ENCODE data around the gene CTNNBL1.

The CTNNBL1 gene

DNA sequence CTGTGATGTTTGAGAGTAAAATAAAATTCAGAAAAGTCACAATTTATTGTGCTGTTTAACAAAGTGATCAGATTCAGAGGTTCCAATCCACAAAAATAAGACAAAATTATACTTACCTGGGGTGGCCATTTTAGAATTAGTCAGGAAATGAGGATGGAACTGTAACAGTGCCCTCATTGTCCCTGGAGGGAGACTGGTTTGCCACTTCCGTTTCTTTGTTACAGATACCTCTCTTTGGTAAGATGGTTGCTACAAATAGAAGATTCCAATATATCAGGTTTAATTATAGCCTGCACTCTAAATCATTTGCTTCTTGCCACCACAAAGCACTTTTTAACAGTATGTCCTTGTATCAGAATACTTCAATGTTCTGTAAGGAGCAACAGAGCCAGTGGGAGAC, 95.6 kb downstream of the CTNNBL1 start:
- DNase-seq: no peak

DNA sequence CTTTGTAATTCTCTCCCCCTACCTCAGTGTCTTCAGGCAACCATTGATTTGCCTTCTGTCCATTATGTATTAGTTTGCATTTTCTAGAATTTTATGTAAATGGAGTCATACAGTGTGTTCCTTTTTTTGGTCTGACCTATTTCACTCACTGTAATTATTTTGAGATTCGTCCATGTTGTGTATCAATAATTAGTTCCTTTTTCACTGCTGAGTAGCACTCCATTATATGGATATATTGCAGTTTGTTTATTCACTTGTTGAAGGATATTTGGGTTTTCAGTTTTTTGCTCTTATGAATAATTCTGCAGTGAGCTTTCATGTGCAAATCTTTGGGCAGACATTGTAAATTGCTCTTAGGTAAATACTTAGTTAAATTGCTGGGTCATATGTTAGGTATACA, 97.1 kb downstream of the CTNNBL1 start:
- DNase-seq: no peak

GRCh38 chr20:37796121-37796520, 102.3 kb downstream of the CTNNBL1 start:
- DNase-seq: no peak

DNA sequence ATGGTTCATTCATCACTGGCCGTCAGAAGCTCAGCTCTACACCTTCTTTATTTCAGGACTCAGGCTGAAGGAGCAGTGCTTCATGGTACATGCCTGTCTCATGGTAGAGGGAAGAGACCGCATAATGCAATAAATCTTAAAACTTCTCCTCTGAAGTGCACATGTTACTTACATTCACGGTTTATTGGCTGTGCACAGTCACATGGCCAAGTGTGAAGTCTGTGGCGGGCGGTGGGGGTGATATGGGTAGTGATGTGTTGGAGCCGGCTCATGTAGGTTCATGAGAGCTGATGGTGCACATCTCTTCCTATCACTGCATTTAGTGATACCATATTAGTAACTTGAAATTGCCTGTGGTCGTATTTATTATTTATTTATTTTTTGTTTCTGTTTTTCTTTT, 102.9 kb downstream of the CTNNBL1 start:
- no peak for DNase-seq

- no peak for DNase-seq
Observed at GRCh38 chr20:37797669-37798175, 103.9 kb downstream of the CTNNBL1 start.

DNA sequence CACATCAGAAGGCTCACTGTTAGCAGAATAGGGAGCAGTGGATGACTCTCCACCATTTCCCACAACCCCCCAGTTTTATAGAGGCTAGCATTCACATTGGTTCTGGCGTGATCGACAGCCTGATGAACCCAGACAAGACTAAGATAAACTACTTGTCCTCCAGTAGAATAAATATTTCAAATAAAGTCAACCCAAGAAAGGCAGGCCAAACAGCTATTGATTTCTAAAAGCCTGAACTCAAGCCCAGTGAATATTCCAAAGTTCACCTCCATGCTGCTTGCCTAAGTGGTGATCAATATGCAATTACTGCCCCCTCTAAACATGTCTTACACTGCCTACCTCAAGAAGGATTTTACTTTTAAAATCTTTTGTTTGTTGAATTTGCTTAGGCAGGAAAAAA, 104.5 kb downstream of the CTNNBL1 start:
- no peak for DNase-seq

- DNase-seq: no peak
Observed at GRCh38 chr20:37800618-37801017, 106.8 kb downstream of the CTNNBL1 start.

GRCh38 chr20:37801921-37802320, 108.1 kb downstream of the CTNNBL1 start:
- no peak for DNase-seq

- DNase-seq: no peak
Observed at GRCh38 chr20:37803438-37804307, 109.8 kb downstream of the CTNNBL1 start.

DNA sequence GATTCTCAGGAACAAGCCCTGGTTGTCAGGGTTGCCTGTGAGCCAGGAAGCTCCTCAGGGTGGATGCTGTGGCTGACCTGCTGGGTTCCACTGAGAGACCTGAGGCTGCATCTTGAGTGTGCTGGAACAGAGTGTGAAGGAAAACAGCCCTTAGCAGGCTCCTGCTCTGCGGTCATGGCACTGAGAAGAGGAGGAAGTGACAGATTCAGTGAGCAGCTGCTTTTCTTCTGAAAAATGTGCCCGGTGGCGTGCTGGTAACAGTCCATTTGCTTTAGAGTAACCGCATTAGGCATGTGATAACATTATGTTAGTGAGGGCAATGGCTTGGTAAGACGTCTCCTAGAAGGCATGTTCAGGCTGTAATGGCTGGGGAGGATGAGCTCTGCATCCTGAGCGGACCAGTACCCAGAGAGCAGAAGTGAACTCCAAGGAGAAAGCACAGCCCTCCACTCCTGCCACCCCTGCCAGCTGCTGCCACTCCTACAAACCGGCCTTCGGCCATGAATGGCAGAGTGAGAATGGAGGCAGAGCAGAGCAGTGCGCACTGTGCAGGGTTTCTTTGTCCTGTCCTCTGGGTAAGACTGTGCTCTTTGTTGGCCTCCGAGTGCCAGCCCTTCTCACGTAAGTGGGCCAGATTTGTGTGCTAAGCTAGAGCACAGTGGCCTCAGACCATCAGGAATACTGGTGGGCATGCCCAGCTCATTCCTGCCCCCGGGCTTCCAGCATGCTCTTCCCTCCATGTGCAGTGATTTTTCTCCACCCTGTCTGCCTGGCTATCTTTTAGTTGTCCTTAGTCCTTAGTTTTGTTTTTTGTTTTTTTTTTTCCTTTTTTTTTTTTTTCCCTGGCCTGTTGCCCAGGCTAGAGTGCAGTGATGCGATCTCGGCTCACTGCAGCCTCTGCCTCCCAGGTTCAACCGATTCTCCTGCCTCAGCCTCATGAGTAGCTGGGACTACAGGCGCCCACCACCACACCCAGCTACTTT, 111.0 kb downstream of the CTNNBL1 start:
- DNase-seq: no peak

GRCh38 chr20:37807471-37808232, 113.8 kb downstream of the CTNNBL1 start:
- DNase-seq: no peak

DNA sequence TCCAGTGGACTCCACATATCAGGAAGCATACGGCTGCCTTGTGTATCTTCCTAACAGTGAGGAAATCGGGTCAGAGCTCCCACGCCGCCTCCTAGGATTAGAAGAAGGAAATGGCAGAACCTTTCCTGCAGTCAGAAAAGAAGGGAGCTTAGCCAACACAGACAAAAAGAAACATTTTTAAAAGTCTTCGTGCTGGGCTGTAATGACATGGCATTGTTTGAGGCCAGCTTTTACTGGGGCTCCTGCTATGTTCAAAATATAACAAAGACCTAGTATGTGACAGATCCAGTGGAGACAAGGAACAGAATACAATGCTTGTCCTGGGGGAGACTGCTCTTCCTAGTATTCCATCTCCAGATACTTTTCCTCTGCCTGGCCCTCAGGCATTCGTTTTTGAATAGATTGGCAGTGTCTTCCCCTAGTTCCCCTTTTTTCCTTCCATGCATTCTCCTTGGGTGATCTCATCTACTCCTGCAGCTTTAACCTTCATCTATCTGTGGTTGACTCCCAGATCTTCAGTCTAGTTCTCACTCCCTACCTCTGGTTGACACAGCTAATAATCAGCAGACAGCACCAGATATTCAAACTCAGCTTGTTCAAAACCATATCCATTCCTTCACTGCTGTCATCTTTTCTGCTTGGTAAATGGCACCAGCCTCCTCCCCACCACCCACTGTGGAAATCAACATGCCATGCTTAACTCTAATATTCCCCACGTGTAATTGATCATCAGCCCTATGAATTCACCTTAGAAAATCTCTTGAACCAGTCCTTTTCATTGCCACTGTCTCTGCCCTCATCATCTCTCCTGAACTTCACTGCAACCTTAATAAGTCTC, 114.6 kb downstream of the CTNNBL1 start:
- no peak for DNase-seq

DNA sequence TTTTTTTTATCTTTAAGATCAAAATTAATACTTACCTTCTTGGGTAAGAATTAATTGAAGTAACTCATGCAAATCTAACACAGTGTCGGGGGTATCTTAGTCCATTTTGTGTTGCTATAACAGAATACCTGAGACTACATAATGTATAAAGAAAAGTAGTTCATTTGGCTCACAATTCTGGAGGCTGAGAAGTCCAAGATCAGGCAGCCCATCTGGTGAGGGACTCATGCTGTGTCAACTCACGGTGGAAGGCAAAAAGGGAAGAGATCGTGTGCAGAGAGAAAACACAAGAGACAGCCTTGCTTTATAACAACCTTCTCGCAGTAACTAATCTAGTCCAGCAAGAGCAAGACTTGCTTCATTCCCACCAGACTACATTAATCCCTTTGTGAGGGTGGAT, 116.2 kb downstream of the CTNNBL1 start:
- DNase-seq: no peak

- DNase-seq: no peak
Observed at GRCh38 chr20:37816003-37816402, 122.2 kb downstream of the CTNNBL1 start.

DNA sequence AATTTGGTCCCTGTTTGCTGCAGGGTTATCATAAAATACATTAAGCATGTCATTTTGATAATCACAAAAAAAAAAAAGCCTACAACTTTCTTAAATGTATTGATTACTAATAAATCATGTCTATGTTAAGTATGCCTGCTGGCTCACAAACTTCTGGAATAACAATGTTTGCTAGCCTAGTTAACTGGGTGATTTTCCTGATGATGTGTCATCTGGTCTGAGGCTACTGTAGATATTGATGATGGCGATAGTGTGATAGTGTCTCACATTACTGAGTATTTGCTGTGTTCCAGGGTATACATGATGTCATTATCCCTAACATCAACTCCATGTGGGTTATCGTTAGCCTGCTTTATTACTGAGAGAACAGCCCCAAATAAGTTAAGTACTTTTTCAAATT, 122.9 kb downstream of the CTNNBL1 start:
- no peak for DNase-seq

GRCh38 chr20:37821696-37822095, 127.9 kb downstream of the CTNNBL1 start:
- DNase-seq: no peak

DNA sequence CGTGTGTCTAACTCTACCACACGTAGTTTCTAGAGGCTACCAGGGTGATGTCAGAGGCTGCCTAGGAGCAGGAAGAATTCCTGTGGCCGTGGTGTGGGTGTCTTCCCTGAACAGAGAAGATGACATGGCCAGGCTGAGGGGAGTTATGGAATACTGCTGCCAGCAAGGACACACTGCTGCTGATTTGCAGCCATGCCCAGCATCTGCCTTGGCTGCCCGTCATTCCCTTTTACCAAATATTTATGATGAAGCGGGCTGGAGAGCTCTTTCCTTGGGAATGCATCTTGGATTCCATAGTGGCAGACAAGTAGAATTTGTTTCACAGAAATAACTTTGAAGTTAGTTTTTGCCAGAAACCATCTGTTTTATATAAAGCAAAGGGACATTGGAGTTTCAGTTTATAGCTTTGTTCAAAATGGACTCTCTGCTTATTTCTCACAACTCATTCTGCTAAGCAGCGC, 128.3 kb downstream of the CTNNBL1 start:
- DNase-seq: no peak

DNA sequence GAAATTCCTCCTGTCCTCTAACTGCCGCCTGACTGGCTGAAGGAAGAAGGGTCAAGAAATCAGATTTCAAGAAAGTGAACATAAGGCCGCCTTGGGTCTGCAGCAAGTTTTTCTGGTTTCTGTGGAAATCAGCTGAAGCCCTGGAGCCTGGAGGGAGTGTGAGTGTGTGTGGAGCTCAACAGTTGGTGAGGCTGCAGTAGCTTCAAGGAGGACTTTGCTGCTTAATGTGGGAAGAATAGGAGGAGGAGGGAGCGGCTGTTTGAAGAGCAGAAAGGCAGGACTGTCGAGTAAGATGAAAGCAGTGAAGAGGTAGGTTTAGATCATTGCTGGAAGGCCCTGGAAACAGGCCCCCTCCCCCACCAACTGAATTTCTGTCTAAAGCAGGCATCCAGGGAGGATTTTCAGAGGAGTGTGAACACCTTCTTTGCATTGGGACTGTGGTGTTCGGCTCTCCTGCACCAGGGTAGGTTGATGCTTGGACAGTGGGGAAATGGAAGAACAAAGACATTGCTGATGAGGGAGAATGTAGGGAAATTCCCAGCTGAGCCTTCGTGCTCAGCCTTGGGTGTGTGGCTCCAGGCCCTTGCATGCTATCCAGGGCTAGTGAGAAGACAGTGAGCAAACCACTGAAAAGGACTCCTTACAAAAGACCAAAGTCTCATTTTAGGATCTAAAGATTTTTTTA, 129.6 kb downstream of the CTNNBL1 start:
- DNase-seq: no peak

DNA sequence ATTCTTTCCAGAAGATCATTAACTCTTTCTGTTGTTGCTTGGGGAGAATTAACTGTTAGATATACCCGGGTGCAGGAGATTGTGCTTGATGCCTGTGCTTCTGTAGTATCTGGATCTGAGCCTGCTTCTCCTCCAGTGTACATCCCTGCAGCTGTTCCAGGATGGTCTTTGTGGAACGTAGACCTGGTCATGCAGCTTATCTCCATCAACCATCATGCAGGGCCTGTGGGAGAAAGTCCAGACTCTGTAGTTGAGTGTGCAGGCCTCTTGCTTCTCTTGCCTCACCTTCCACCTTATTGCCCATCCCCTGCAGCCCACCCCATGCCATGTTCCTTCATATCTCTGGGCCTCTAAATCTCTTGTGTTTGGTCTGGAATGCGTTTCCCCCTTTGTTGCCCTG, 133.8 kb downstream of the CTNNBL1 start:
- DNase-seq: no peak

DNA sequence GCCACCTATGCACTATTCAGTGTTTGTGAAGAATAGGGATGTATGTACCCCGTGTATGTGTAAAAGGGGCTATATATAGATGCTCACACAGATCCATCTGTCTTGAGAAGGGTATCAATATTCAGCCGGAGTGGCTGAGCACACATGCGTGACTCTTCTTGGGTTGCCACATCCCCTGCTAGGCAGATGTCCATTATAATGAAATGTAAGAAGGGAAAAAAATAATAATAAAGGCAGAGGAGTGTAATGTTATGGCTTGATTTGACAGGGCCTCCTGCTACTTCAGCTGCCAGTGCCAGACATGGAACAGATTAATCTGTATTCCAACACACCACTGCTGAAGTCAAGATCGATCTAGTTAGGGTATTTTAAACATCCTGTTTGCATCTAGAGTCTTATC, 134.9 kb downstream of the CTNNBL1 start:
- DNase-seq: peak; percentile 77

DNA sequence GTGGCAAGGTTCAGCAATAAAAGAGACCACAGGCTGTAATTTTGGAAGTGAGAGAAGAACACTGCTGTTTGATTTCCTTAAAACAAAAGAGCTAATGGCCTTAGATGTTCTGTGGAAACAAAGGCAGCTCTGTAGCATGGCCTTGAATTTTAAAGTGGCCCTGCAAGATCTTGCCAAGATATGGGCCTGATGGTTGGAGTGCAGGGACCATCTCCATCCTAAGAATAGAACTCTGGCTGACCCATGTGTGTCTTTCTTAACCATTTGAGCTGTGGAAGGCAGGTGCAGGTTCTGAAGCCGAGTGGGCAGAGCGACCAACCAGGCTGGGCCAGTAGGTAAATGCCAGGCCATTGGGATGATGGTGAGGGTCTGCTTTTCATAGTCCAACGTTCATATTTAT, 135.3 kb downstream of the CTNNBL1 start:
- no peak for DNase-seq
